GM19372 (cell line): ENCODE data around the gene SIM2.
"Not testable (repeated sequence)": the region's sequence is repeated elsewhere in the genome, so short reads cannot be mapped to it uniquely, and the experiment has no call there.

Experiments used
- ATAC-seq: cut with Tn5 transposase; IDR thresholded peaks from one replicate; pipeline ENCODE4 v1.9.1; 2021; ENCODE audit warnings: mild to moderate bottlenecking, low read depth, moderate library complexity; ENCODE audit not compliant: unreplicated experiment

The SIM2 gene, protein sequence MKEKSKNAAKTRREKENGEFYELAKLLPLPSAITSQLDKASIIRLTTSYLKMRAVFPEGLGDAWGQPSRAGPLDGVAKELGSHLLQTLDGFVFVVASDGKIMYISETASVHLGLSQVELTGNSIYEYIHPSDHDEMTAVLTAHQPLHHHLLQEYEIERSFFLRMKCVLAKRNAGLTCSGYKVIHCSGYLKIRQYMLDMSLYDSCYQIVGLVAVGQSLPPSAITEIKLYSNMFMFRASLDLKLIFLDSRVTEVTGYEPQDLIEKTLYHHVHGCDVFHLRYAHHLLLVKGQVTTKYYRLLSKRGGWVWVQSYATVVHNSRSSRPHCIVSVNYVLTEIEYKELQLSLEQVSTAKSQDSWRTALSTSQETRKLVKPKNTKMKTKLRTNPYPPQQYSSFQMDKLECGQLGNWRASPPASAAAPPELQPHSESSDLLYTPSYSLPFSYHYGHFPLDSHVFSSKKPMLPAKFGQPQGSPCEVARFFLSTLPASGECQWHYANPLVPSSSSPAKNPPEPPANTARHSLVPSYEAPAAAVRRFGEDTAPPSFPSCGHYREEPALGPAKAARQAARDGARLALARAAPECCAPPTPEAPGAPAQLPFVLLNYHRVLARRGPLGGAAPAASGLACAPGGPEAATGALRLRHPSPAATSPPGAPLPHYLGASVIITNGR

DNA sequence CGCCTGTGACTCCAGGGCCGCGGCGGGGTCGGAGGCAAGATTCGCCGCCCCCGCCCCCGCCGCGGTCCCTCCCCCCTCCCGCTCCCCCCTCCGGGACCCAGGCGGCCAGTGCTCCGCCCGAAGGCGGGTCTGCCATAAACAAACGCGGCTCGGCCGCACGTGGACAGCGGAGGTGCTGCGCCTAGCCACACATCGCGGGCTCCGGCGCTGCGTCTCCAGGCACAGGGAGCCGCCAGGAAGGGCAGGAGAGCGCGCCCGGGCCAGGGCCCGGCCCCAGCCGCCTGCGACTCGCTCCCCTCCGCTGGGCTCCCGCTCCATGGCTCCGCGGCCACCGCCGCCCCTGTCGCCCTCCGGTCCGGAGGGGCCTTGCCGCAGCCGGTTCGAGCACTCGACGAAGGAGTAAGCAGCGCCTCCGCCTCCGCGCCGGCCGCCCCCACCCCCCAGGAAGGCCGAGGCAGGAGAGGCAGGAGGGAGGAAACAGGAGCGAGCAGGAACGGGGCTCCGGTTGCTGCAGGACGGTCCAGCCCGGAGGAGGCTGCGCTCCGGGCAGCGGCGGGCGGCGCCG lies at the start of gene SIM2:
TSS of gene SIM2 (plus strand) at position 135 of the 565 bp plus-strand sequence. CDS start 632 bp downstream, outside the sequence.
- ATAC-seq = no peak

DNA sequence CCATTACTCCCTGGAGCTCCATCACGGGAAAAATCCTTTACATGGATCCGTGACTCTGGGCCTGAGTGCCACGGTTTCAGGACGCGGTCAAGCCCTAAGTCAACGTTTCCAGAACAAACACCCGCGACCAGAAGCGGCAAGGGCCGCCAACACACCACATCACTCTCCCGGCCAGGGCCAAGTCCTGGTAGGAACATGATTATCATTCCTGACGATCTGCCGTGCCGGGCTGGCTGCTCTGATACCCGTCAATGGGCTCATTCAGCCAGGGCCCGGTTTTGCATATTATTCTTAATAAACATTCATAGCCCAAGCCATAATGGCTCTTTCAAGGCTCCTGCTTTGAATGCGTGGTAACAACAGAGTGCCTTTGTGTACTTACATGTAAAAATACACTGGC lies 44.6 kb upstream of the SIM2 start:
- no peak for ATAC-seq

DNA sequence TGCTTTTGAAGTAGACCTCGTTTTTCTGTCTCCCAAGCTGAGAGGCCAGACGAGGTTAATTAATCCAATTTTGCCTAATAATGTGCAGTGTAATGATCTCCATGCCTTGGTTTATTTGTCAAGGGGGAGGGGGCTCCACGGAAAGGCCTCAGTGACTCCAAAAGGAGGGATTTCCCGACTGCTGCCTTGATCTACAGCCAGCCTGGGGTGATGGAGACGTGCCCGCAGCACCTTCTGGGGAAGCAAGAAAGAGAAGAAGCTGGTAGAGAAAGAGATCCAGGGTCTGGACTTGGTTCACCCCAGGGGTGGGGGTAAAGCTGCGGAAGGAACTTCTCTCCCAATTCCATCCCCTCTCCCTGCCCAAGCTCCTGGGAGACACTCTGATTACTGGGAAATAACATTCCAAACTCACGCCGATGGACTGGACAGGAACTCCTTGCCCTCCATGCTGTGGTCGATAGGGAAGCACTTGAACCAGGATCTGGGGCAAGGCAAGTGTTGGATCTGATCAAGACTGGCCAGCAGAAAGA lies 44.1 kb upstream of the SIM2 start:
- no peak for ATAC-seq

DNA sequence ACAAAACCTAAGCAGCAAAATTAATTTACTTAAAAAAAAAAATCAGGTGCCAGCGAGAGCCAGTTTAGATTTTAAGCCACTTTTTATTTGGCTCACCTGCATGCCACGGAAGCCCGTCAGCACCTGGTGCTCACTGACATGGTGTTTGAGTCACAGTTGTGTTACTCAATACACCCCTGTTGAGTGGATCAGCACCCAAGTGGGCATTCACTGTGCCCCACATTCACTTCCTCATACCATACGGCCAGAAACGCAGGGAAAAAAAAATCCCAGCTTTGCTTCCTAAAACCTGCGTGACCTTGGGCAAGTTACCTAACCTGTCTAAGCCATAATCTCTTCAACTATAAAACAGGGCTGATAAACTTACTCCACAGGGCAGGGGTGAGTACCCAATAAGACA lies 42.8 kb upstream of the SIM2 start:
- no peak for ATAC-seq

DNA sequence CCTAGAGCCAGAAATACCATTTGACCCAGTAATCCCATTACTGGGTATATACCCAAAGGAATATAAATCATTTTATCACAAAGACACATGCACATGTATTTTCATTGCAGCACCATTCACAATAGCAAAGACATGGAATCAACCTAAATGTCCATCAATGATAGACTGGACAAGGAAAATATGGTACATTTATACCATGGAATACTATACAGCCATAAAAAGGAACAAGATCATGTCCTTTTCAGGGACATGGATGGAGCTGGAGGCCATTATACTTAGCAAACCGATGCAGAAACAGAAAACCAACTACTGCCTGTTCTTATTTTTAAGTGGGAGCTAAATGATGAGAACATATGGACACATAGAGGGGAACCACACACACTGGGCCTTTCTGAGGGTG lies 41.6 kb upstream of the SIM2 start:
- not testable (repeated sequence) for ATAC-seq

DNA sequence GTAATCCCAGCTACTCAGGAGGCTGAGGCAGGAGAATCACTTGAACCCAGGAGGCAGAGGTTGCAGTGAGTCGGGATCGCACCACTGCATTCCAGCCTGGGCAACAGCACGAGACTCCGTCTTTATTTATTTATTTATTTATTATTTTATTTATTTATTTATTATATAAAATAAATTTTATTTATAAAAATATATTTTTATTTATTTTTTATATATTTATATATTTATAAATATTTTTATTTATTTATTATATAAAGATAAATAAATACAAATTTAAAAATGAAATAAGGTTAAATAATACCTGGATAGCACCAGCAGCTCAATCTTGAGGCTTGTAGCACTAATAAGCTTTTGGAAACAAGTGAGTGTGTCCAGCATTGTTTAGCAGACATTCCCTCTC lies 40.9 kb upstream of the SIM2 start:
- no peak for ATAC-seq

DNA sequence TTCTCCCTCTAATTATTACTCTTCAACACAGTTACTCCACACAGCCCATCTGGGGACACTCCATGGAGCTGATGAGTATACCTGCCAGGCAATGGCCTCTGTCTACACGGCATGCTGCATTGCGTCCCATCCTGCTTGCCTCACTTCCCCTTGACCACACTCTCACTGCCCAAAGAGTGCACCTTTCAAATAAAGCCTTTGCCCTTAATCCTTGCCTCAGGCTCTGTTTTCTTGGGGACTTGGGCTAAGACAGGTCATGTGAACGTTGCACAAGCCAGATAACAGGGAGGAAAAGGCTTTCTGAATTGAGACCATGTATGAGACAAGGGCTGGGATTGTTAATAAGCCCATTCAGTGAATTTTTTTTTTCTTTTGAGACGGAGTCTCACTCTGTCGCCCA lies 40.0 kb upstream of the SIM2 start:
- no peak for ATAC-seq

DNA sequence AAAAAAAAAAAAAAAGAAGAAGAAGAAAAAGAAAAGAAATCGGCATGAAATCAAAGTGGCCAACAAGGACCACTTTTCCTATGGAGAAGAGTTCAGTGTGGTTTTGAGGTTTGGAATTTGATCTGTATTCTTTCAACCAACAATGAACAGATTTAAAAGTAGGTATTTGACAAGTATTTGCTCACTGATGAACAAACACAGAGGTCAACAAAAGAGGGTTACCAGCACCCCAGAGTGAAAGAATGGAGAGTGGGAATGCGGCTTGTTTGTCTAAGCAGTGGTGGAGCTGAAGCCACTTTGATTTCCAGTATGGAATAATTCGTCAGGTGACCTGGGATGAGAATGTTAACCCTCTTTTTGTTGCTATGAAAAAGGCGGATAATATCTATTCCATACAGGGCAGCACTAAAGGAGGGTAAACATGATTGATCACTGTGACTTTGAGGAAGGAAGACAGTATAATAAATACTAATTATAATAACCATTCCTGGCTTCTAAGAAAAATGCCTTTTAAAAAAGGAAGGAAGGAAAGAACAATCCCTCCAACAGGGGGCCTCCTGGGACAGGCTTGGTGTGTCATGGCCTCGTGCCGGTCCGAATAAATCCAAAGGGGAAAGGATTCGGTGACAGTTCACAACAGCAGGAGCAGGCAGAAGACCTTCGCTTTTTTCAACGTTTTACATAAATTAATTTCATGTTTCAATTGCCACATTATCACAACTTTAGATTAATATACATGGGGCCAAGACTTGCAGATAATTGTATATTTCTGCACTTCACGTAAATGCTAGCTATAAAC lies 37.2 kb upstream of the SIM2 start:
- ATAC-seq = no peak

DNA sequence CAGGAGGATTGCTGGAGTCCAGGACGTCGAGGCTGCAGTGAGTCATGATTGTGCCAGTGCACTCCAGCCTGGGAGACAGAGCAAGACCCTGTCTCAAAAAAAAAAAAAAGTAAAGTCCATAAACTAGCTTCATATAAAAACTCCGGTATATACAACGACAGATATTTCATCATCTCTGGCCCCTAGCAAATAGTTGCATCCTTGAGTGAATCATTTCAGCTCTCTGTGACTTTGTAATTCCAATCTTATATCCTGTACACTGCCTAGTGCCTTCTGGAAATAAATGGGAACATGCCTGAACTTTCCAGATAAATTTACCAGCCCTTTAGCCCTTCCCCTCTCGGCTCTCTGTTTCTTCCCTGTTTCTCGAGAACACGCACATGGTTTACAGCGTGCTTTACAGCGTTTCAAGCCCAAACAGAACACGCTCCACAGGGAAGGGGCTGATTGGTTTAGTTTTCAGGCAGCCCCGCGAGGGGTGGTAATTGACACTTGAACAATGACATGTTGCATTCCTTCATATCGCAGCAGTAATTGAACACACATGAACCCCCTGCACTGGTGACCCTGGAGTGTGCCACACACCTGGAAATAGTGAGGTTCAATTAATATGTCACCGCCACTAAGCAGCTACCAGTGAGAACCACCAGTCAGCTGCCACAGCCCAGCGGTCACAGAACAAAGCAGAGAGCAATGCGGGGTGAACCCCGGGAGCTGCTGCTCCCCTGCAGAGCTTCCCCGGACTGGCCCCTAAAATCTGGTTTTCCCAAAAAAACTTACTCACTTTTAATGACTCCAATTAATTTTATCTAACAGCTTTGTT lies 35.7 kb upstream of the SIM2 start:
- no peak for ATAC-seq

DNA sequence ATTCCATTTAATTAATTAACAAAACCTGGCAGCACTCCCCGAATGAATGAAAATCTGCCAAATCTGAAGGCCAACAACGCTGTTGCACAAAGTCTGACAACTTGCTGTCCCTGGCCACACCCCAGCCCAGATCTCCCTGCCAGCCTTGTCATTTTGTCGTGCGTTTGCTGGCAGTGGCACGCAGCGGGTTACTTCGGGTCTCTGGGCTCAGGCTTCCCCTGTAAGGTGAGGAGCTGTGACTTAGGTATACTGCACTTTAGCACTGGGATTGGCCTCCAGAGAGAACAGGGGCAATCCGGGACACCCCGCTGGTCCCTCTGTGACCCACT lies 34.3 kb upstream of the SIM2 start:
- no peak for ATAC-seq

DNA sequence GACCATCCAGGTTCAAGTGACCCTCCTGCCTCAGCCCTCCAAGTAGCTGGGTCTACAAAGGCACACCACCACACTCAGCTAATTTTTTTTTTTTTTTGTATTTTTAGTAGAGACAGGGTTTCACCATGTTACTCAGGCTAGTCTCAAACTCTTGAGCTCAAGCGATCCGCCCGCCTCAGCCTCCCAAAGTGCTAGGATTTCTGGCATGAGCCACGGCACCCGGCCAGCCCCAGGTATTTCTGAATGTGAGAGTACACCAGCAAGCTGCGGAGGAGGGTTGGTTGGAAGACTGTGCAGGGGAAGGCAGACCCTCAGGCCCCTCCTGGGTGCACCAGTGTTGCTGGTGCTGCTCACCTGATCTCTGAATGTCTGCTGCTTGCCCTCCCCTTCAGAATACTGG lies 33.1 kb upstream of the SIM2 start:
- no peak for ATAC-seq

DNA sequence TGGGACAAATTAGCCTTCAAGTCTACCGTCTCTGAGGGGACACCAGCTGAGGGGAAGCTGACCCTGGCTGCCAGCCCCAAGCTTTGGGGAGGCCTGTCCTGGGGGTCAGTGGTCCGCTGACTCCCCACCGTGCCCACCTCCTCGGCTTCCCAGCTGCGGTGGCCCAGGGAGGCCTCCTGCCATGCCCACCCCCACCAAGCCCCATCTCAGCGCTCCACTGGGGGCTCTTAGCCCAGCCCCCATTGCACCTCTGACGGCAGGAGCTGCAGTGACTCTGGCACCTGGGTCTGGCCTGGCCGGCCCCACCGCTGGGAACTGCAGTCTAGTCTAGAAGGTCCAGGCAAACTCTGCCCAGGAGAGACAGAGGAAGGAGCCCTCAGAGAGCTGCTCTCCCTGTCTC lies 30.2 kb upstream of the SIM2 start:
- no peak for ATAC-seq

DNA sequence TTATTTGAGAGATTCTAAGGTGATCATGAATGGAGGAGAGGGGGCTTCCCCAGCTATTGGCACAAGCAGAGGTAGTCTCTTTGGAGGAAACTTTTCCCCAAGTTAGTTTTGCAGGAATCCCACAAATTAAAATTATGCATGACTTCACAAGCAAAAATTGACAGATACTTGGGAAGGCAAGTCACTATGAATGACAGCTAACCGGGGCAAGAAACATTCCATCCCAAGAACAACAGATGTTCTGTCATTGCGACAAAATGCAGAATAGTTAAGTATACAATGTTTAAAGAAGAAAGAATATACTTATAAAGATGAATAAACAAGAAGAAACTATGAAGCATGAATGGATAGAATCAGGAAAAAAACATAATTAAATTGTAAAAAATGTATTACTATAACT lies 27.1 kb upstream of the SIM2 start:
- no peak for ATAC-seq

DNA sequence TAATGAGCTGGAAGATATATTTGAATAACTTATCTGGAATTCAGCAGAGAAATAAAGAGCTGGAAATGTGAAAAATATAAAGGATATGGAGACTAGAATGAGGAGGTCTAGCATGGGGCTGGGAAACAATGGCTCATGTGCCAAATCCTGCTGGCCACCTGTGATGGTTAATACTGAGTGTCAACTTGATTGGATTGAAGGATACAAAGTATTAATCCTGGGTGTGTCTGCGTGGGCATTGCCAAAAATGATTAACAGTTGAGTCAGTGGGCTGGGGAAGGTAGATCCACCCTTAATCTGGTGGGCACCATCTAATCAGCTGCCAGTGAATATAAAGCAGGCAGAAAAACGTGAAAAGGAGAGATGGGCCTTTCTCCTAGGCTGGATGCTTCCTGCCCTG lies 26.6 kb upstream of the SIM2 start:
- ATAC-seq = not testable (repeated sequence)

DNA sequence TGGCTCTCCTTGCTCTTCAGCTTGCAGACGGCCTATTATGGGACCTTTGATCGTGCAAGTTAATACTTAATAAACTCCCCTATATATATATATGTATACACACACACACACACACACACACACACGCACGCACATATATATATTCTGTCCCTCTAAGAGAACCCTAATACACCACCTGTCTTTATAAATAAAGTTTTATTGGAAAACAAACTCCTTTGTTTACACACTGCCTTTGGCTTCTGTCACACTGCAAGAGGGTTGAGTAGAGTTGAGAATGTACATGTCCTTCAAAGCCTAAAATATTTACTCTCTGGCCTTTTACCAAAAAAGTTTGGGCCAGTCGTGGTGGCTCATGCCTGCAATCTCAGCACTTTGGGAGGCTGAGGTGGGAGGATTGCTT lies 26.2 kb upstream of the SIM2 start:
- no peak for ATAC-seq

DNA sequence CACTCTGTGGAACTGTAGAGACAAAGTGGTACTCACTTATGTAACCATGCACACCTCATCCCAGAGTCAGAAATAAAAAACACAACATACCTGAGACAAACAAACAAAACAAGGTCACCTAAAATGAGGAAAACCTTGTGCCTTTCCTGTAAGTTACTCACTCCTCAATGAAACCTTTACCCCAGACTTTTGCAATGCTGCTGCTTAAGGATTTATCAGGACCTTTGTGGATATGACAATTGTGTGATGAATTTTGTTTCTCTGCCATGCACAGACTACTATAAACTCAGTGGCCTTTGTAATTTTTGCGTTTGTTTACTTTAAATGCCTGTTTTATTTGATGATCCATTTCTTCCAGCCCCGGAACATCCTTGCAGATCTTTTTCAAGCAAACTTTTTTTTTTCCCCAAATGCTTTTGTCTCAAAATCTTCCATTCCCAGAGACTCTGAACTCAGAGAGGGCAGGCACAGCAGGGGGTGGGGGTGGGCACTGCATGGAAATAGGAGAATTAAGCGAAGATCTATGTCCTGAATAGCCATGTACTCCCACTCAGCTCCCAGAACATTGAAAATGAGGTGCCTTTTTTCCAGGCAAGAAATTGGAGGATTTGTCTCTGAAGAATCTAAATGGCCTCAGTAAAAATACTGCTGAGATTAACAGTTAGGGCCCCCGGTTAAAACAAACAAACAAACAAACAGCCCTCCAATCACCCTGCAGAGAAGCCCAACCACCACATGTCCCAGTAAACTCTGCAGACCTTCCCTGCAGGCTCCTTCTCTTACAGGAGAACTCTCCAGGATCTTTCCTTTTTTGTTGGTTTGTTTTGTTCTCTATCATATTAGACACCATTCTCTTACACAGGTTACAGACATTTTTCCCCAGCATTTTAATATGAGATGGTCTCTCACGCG lies 22.6 kb upstream of the SIM2 start:
- no peak for ATAC-seq

DNA sequence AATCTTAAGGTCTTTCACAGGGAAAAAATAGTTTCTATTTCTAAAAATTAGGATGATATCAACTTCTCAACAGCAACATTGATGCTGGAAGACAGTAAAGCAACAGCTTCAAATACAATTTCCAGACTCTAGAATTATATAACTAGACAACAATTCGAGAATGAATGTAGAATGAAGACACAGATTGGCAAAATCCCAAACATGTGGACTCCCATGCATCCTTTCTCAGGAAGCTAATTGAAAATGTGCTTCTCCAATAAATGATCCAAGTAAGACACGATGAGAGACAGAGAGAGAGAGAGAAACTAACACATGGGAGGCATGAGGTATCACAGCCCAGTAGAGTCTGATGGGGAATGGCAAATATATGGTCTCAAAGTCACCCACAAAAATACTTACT lies 21.5 kb upstream of the SIM2 start:
- ATAC-seq = no peak

DNA sequence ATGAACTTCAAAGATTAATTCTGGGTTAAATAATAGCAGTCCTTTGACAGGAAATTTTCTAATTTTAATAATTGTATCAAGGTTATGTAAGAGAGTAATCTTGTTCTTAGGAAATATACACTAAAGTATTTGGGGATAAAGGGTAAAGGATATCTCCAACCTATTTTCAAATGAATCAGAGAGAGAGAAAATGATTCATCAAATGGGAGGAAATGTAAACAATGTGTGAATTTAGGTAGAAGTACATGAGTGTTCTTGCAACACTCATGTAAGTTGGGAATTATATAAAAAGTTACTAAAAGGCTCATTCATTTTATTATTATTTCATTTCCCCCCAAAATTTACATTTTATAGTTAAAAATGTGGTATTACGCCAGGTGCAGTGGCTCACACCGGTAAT lies 20.4 kb upstream of the SIM2 start:
- ATAC-seq = no peak

DNA sequence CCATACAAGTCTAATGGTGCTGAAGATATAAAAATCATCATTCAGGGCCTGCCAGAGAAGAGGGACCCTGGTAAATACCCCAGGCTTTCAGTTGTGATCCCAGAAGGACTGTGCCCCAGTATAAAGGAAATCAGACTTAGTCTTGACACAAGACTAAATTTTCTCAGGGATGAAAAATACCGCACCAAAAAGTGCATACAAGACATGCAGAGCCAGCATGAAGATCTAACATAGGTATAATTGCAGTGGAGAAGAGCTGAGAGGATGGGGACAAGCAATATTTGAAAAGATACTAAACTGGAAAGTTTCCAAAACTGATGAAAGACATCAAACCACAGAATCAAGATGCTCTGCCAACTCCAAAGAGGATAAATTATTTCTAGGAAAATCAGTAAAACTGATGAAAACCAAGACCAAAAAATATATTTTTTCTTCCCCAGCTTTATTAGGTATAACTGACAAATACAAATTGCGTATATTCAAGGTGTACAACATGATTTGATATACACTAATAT lies 17.7 kb upstream of the SIM2 start:
- no peak for ATAC-seq
